HUDEP-2 (cell line): Measurements from ENCODE around the gene TAS2R20.

Experiments
- DNase-seq, 76 experiments: peaks; one replicate each; lab custom pipeline; 2025; ENCODE audit not compliant: unreplicated experiment in 76 of 76; lab: John Stamatoyannopoulos, UW

Gene TAS2R20

GRCh38 chr12:10965476-10965875, 32.6 kb downstream of the TAS2R20 start:
- DNase-seq, result no peak

DNA sequence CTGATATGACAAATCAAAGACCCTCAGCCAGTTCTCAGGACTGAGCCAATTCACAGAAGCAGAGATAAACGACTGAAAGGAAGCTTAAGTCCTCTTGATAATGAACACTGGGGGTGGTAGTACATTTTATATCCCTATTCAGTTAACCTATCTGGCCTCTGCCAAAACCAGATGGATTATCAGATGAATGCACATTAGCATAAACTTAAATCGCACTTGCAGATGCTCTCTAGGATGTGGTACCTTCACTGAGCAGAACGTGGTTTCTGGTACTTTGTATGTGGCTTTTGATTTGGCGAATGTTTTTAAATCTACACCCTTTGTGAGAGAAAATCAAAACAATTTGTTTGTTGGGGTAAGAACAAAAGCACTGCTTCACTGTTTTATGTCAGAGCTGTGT, 37.9 kb downstream of the TAS2R20 start:
- peak in 7 of 76 experiments; percentile 3 to 26 (median 13) for DNase-seq

DNA sequence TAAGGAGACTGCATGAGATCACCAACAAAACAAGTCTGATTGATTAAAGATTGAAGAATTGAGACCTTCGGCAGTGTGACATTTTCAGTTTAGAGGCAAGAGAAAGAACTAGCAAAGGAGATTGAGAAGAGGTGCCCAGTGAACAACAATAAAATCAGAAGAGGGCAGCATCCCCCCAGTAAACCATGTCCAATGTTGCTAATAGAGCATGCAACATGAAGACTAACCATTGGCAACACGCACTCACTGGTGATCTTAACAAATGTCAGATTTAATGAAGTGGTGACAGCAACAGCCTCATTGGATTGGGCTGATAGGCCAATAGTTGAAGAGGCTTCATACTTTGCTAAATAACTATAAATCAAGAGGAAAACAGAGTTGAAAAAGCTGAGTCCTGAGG, 38.3 kb downstream of the TAS2R20 start:
- peak in 1 of 76 experiments; percentile 3 for DNase-seq

- DNase-seq, result no peak
Measured at GRCh38 chr12:10957741-10958140, 40.4 kb downstream of the TAS2R20 start.

DNA sequence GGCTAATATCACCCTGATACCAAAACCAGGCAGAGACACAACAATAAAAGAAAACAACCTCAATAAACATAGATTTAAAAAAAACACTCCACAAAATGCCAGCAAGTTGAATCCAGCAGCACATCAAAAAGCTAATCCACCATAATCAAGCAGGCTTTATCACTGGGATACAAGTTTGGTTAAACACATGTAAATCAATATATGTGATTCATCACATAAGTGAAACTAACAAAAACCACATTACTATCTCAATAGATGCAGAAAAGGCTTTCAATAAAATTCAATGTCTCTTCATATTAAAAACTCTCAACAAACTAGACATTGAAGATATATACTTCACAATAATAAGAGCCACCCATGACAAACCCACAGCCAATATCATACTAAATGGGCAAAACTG, 42.0 kb downstream of the TAS2R20 start:
- no peak for DNase-seq

DNA sequence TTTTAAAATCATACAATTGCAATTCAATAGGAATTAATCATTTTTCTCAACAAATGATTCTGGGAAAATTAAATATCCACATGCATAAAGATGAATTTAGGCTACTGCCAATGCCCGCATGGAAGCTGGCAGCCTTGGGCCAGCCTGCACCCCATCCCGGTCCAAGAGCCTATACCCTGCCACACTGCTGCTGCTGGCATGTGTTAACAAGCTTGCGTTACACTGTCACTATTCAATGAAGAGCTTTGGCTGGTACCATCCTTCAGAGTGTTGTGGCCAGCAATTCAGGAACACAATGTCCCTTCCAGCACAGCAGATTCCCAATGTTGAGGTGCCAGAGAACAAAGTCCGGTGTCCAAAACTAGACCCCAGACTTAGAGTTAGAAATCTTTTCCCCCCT, 45.5 kb downstream of the TAS2R20 start:
- no peak for DNase-seq
